Hematopoietic multipotent progenitor cell treated with erythropoietin and hydrocortisone succinate and interleukin-3 and kit ligand, for 15 days (in vitro differentiated cells): ENCODE results near the gene CDH5.
"Not testable (repeated sequence)": the region's sequence is repeated elsewhere in the genome, so short reads cannot be mapped to it uniquely, and the experiment has no call there.

Experiments
- DNase-seq: peaks from one replicate; pipeline ENCODE4 v3.0.0-alpha.2; 2015; ENCODE audit warnings: low spot score

CDH5 gene

DNA sequence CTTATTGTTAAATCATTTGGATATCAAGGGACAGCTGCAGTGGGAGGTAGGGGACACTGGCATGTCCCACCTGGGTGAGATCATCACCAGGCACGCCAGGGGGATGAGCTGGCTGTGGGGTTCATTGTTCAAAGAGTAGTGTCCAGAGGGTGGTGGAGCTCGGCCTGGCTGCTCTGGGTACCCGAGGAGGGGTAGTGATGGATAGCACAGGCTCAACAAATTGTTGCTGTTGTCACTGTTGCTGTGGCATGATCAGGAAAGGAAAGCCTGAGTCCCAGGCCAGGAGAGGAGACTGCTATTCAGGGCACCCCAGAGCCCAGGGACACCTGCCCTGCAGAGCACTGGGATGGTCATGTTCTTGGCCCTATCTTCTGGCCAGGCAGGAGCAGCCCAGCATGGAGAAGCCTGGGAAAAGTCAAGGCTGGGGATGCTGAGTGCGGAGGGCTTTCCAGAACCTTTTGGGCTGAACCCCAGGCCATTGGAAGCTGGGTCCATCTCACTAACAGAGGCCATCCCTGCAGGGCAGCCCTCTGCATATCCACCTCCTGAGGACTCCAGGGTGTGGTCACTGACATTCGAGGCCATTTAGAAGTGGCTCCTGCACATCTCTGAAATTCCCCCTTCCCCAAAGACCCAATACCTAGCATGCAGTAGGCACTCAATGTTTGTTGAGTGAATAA lies 72.7 kb downstream of the CDH5 start:
- DNase-seq = no peak

DNA sequence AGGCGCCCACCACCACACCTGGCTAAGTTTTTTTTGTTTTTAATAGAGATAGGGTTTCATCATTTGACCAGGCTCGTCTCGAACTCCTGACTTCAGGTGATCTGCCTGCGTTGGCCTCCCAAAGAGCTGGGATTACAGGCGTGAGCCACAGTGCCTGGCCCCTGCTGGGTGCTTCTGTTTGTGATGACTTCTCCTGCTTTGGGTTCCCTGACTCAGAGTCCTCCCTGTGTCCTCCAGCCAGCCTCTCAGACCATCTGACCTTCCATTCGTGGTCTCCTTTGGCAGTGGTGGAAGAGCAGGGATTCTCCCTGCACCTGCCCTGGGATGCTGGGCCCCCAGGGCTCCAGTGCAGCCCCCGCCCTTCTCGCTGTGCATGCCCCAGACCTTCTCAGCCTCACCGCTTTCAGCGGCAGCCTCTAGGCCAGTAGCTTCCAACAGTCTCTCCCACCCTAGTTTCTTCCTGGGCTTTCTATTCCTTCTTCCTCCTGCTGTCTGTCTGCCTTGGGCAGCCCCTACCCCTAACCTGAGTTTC lies 73.8 kb downstream of the CDH5 start:
- no peak for DNase-seq

DNA sequence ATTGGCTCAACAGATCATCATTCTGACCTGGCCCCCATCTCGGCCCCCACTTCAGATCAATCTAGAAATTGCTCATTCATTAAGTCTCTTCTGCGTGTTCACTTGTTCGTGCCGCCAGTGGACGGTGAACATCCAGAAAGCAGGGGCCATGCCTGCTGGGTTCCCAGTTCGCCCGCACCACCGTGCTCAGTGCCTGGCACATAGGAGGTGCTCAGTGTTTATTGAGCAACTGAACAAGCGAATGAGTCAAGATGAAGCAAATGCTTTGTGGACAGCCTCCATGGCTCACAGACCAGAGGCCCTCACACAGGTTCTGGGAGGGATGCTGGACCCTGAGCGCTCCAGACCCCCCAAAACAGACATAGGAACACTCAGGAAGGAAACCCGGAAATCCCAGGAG lies 74.5 kb downstream of the CDH5 start:
- DNase-seq = no peak

DNA sequence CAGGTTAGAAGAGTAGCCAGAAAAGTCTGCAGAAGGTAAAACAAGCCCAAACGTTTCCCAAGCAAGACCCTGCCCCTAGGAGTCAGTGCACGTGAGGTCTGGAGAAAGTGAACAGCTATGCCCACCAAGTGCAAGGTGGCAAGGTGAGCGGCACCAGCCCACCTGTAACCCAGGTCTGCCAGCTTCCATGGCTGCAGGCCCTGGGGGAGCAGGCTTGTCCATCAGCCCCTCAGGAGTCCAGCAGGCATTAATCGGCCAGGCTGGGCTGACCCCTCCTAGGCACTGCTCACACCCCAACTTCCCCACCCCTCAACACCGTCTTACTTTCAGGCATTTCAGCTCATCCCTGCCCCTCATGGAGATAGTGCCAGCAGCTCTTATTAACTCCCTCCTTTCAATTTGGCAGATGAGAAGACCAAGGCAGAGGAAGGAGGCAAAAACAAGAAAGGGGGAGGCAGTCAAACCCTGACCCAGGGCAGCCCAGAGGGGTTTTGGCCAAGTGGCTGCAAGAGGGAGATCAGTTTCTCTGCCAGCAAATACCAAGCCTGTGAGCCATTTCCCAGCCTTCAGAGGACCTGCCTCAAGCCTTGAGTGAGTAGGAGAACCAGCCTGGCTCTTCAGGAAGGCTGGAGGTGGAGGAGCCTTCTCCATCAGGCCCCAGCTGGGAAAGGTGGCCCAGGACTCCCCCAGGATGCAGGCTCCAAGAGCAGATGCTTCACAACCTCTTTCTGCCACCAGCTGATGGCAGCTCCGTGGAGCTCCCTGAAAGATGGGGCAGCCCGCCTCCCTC lies 75.3 kb downstream of the CDH5 start:
- DNase-seq = no peak

DNA sequence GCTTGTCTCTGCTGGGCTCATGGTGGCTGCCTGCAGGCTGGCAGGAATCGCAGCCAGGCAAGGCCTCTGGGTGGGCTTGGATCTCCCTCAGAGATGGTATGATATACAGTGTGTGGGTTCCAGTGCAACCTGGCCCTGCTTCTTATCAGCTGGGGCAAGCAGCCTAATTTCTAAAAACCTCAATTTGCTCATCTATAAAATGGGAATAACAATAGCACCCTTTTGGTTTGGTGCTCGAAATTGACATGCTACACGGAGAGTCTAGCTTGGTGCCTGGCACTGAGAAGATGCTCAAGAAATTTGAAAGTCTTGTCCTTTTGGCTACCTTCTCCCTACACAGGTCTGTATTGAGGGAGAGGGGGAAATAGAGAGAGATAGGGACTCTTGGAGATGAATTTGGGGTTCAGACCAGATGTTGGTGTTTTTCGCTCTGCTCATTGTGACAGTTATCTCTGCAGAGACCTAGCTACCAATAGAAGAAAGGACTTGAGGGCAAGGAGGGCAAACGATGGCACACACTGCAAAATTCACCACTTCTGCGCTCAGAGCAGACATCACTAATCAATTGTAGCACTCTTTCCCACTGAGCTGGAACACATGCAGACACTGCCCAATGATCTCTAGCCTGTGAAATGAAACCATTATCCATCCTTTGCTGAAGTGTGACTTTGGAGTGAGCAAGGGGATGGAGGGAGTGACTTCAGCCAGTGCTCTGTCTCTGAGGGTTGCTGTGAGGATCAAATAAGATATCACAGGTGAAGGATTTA lies 76.2 kb downstream of the CDH5 start:
- DNase-seq = no peak

DNA sequence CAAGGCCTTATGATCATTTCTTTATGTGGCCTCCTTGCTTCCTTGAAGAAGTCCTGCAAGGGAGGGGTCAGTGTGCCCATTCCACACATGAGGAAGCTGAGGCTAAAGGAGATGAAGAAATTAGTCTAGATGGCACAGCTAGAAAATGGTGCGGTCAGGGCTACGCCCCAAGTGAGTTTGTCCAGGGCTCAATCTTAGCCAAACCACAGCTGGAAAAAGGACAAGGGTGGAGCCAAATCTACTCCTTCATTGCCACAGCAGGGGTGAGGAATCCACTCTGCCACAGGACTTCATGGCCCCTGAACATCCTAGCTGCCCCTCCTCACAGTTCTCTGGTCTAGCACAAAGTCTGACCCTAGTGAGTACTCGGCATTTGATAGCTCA lies 76.8 kb downstream of the CDH5 start:
- no peak for DNase-seq

DNA sequence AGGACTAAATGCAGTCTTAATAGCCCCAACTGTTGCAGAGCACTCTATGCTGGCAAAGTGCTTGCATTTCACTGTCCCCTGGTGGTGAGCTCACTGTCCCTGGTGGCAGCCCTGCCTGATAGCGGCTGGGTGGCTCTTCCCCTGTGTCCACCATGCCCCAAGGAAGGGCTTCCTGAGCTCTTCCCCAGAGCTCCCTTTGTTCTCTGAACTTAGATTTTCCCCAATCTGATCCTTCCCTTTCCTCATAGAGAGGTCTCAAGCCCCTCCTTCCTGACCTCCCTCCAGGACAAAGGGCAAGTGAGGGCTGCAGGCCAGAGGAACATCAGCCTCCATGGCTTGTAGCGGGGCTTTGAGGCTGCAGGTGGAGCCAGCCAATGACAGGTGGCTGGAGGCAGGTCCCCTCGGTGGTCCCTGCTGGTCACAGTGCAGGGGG lies 77.6 kb downstream of the CDH5 start:
- DNase-seq = no peak

DNA sequence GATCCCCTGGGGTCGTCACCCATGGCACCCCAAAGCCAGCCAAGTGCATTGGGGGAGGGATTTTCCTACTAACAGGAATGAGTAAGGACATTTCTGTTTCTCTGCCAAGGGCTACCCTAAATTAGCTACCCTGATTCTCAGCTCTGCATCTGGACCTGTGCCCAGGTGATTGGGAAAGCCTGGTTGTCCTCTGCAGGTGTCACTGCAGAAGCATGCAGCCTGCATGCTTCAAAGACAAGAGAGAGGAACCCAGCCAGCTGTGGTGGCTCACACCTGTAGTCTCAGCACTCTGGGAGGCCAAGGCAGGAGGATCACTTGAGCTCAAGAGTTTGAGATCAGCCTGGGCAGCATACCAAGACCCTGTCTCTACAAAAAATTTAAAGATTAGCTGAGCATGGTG lies 80.2 kb downstream of the CDH5 start:
- DNase-seq = no peak

DNA sequence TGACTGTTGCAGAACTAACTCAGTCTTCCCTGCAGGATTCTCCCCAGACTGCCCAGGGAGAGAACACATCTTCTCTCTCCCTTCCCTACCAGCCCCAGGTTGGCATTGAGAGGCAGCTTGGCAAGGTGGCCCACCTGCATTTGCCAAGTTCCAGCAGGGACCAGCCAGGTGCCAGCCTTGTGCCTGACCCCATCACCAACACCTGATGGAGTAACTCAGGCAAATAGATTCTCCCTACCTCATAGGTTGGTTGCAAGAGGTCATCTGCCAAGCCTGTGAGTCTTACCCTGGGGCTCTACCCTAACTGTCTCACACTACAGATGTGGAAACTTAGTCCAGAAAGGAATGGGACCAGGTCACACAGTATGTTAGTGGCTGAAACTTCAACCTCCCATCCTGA lies 81.0 kb downstream of the CDH5 start:
- DNase-seq = no peak

DNA sequence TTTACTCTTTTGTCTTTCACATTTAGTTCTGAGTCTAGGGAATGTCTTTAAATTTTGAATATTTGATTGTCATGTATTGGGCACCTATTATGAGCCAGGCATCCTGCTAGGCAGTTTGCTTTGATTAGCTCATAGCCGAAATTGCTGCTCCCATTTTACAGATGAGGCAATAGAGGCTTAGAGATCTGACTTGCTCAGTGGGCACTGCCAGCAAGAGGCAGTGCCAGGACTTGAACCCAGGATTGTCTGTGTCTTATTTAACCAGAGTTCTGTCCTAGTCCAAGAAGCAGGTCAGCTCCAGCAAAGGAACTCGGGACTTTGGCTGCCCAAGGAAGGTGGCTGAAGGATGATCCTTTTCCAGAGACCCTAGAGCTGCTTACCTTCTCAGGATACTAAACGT lies 85.1 kb downstream of the CDH5 start:
- DNase-seq = no peak

DNA sequence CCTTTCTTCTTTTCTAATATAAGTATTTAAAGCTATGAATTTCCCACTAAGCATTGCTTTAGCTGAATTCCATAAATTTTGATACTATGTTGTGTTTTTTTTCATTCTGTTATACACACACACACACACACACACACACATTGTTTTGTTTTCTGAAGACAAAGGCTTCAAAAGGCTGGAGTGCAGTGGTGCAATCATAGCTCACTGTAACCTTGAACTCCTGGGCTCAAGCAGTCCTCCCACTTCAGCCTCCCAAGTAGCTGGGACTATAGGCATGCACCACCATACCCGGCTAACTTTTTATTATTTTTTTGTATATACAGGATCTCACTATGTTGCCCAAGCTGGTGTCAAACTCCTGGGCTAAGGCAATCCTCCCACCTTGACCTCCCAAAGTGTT lies 86.7 kb downstream of the CDH5 start:
- DNase-seq = not testable (repeated sequence)
